ENCODE results near the gene ARMH3.

GRCh38 chr10:102020938-102021337 is 35.0 kb downstream of the ARMH3 start:
- TF ChIP-seq CTCF (IDR thresholded peaks at IDR 0.05) (no peak), POLR2A (IDR thresholded peaks at IDR 0.05) (no peak)

Measured in testis (tissue), 2 donors.